Stimulated activated CD8-positive, alpha-beta memory T cell treated with anti-CD3 and anti-CD28 coated beads, Interleukin-15, amount 100 ng/mL, for 1 hour (primary cell): ENCODE results near the gene BACH2.
"Not testable (repeated sequence)": the region's sequence is repeated elsewhere in the genome, so short reads cannot be mapped to it uniquely, and the experiment has no call there.

Experiments used
- DNase-seq: peaks from one replicate; pipeline ENCODE4 v3.0.0-alpha.2; 2020; ENCODE audit warnings: low read depth

BACH2 gene

GRCh38 chr6:90212274-90212673, 84.4 kb downstream of the BACH2 start:
- DNase-seq, result no peak

GRCh38 chr6:90209527-90209926, 87.1 kb downstream of the BACH2 start:
- DNase-seq, result no peak

GRCh38 chr6:90208690-90209089, 88.0 kb downstream of the BACH2 start:
- not testable (repeated sequence) for DNase-seq

GRCh38 chr6:90204327-90205056, 92.2 kb downstream of the BACH2 start:
- no peak for DNase-seq

GRCh38 chr6:90203672-90204071, 93.0 kb downstream of the BACH2 start:
- no peak for DNase-seq

- no peak for DNase-seq
Observed at GRCh38 chr6:90202156-90202555, 94.5 kb downstream of the BACH2 start.

GRCh38 chr6:90199900-90200299, 96.7 kb downstream of the BACH2 start:
- no peak for DNase-seq

GRCh38 chr6:90198758-90199425, 97.8 kb downstream of the BACH2 start:
- no peak for DNase-seq

GRCh38 chr6:90197854-90198496, 98.7 kb downstream of the BACH2 start:
- no peak for DNase-seq

GRCh38 chr6:90195094-90195829, 101.4 kb downstream of the BACH2 start:
- DNase-seq, result no peak

- DNase-seq, result no peak
Observed at GRCh38 chr6:90194371-90194841, 102.2 kb downstream of the BACH2 start.

GRCh38 chr6:90193359-90193758, 103.3 kb downstream of the BACH2 start:
- DNase-seq, result no peak

- no peak for DNase-seq
Observed at GRCh38 chr6:90192857-90193256, 103.8 kb downstream of the BACH2 start.

GRCh38 chr6:90190752-90191395, 105.8 kb downstream of the BACH2 start:
- no peak for DNase-seq

GRCh38 chr6:90190131-90190530, 106.5 kb downstream of the BACH2 start:
- no peak for DNase-seq

- no peak for DNase-seq
Observed at GRCh38 chr6:90187437-90188121, 109.1 kb downstream of the BACH2 start.

GRCh38 chr6:90186637-90187371, 109.8 kb downstream of the BACH2 start:
- DNase-seq, result no peak

- DNase-seq, result no peak
Observed at GRCh38 chr6:90186026-90186425, 110.6 kb downstream of the BACH2 start.

- no peak for DNase-seq
Observed at GRCh38 chr6:90184334-90185298, 112.0 kb downstream of the BACH2 start.
